ENCODE results near the gene CDH23. TPM values are rescaled to one million over a fixed set of nuclear protein-coding genes. Genes with fewer than 3 reads are reported as not detected.

The CDH23 gene
- total RNA-seq, 1 experiment from 2014 or later, result 0.07 TPM

DNA sequence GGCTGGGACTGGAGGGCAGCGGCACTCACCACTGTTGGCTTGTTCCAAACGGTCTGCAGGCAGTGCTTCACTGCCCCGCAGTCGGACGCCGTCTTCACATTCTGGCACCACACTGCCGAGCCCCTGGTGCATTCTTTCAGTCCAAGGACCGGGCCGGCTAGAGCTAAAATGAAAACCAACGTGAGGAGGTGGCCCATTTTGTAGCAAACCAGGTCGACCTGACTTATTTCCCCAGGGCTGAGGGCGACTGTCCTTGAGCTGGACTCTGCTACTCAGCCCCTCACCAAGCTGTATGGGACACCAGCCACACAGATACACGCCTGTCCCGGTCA is 437.6 kb downstream of the CDH23 start:
- Mint-ChIP-seq H3K36me3 (ENCODE audit: insufficient read depth, unreplicated experiment) (peaks cover 48% of the 10 kb centered on the region), H3K9me3 (ENCODE audit: low read depth, unreplicated experiment) (no peaks in the 10 kb centered on the region), H3K27ac (ENCODE audit: unreplicated experiment) (no peak overlapping the region), H3K4me3 (ENCODE audit: low read depth, unreplicated experiment) (no peak overlapping the region), H3K27me3 (ENCODE audit: unreplicated experiment) (no peaks in the 10 kb centered on the region), H3K4me1 (ENCODE audit: low read depth, unreplicated experiment) (peaks cover 43% of the 10 kb centered on the region)
- TF ChIP-seq, protein P1, sequence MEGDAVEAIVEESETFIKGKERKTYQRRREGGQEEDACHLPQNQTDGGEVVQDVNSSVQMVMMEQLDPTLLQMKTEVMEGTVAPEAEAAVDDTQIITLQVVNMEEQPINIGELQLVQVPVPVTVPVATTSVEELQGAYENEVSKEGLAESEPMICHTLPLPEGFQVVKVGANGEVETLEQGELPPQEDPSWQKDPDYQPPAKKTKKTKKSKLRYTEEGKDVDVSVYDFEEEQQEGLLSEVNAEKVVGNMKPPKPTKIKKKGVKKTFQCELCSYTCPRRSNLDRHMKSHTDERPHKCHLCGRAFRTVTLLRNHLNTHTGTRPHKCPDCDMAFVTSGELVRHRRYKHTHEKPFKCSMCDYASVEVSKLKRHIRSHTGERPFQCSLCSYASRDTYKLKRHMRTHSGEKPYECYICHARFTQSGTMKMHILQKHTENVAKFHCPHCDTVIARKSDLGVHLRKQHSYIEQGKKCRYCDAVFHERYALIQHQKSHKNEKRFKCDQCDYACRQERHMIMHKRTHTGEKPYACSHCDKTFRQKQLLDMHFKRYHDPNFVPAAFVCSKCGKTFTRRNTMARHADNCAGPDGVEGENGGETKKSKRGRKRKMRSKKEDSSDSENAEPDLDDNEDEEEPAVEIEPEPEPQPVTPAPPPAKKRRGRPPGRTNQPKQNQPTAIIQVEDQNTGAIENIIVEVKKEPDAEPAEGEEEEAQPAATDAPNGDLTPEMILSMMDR (IDR thresholded peaks at IDR 0.05; ENCODE audit: unreplicated experiment), result no peak
- no peak for DNase-seq
- BruUV-seq (replicated peaks), result no TSS peak
- intact Hi-C loops (cut with micrococcal nuclease; ENCODE audit: unreplicated experiment), result no loop called here
- CTCF ChIA-PET, result no interaction called here

DNA sequence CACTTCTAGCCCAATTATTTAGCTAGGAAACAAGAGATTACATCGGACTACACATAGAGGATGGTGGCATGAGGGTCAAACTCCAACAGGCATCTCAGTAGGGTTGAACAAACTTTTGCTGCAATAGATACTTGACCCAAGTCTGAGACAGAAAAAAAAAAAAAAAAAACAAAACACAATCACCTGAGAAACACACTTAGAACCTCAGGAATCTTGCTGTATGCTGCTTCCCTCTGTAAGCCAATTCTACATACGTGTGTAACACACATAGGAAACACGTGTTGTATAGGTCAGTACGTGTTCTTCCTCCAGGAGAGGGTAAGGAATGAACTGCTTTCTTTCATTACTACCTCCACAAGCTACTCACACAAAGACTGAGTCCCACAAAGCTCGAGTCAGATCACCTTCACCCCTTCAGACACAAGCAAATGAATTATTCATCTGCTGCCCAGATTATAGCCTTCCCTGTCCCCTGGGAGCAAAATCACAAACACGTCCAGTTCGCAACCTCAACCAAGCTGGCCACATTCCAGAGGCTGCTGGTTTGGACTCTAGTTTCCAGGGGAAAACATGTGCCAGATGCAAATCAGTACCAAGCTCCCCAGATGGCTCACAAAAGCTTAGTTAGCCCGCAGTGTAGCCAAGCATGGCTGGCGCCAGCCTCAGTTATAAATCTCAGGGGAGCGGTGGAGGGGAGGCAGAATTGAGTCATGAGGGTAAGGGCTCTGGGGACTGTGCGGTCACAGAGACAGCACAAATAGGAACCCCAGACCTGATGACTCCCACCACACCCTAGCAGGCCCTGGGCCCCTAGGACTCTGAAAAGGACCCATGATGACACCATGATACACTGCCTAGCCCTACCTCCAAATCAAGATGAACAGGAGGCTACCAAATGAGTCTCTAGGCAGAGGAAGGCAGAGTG is 439.2 kb downstream of the CDH23 start:
- DNase-seq, result no peak
- intact Hi-C loops (cut with micrococcal nuclease; ENCODE audit: unreplicated experiment), result no loop called here
- H3K4me1 Mint-ChIP-seq (ENCODE audit: low read depth, unreplicated experiment), result peaks cover 52% of the 10 kb centered on the region

DNA sequence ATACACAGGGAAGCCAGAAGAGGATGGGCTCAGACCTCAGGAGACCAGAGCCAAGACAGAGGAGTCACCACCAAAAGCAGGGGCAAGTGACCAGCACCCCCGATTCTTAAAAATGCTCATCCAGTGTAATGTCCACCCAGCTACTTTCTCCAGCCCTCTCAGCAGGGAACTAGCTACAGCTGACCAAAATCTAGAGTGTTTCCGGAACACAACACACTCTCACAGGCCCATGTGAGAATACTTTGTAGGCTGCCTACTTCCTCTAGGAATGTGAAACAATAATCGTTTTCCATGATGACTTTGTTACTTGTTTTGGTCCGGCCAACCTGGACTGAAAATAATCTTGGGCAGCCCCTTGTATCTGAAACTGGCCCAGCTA is 439.9 kb downstream of the CDH23 start:
- TF ChIP-seq, protein P1 (IDR thresholded peaks at IDR 0.05; ENCODE audit: unreplicated experiment), result no peak
- Mint-ChIP-seq H3K27ac (ENCODE audit: unreplicated experiment) (no peak overlapping the region), H3K27me3 (ENCODE audit: unreplicated experiment) (no peaks in the 10 kb centered on the region), H3K4me3 (ENCODE audit: low read depth, unreplicated experiment) (no peak overlapping the region), H3K4me1 (ENCODE audit: low read depth, unreplicated experiment) (peaks cover 45% of the 10 kb centered on the region), H3K36me3 (ENCODE audit: insufficient read depth, unreplicated experiment) (peaks cover 30% of the 10 kb centered on the region), H3K9me3 (ENCODE audit: low read depth, unreplicated experiment) (no peaks in the 10 kb centered on the region)
- intact Hi-C loops (cut with micrococcal nuclease; ENCODE audit: unreplicated experiment), result no loop called here
- CTCF ChIA-PET, result interaction anchor here (0.6 to 1.5 kb wide), 2 partner anchors 60 to 405 kb away, joined by 3 to 5 read pairs; no protein-coding TSS in a partner anchor
- no TSS peak for BruUV-seq (replicated peaks)
- no peak for DNase-seq

More for the DNA sequence above, 439.2 kb downstream of the CDH23 start:
- no peak overlapping the region for H3K27ac Mint-ChIP-seq (ENCODE audit: unreplicated experiment)
- H3K9me3 Mint-ChIP-seq (ENCODE audit: low read depth, unreplicated experiment), result no peaks in the 10 kb centered on the region
- CTCF ChIA-PET, result interaction anchor here (0.6 to 1.5 kb wide), 2 partner anchors 60 to 405 kb away, joined by 3 to 5 read pairs; no protein-coding TSS in a partner anchor
- no TSS peak for BruUV-seq (replicated peaks)
- H3K27me3 Mint-ChIP-seq (ENCODE audit: unreplicated experiment), result no peaks in the 10 kb centered on the region
- TF ChIP-seq, protein P1 (IDR thresholded peaks at IDR 0.05; ENCODE audit: unreplicated experiment), result no peak
- H3K4me3 Mint-ChIP-seq (ENCODE audit: low read depth, unreplicated experiment), result no peak overlapping the region
- peaks cover 36% of the 10 kb centered on the region for H3K36me3 Mint-ChIP-seq (ENCODE audit: insufficient read depth, unreplicated experiment)

DNA sequence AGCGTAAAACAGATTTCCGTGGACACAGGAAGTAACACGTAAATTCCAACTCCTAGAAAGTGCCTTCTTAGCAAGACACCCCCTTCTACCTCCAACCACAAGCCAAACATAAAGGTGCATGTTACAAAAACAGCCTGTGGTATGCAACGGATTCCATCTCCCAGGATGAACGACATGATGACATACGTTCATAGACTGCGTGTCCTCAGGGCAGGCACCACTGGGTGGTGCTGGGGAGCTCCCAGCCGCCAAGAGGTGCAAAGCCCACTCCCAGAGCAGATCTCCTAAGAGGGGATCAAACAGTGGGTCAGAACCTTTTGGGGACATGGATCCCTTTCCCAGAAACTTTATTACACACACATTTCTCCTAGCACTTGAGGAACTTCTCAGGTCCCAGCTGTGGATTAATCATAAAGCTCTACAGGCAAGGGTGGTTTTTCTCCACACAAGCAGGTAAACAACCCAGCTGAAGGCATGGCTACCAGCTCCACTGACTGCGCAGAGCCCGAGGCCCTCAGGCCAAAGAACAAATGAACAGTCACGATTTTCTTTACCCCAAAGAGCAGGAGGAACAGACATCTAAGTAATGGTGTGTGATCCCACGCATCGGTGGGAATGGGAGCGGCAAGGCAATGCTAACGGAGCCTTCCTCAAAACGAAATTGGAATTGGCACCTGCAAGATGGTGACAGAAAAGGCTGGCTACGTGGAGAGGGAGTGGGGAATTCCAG is 440.5 kb downstream of the CDH23 start:
- TF ChIP-seq, protein P1 (IDR thresholded peaks at IDR 0.05; ENCODE audit: unreplicated experiment), result peak; percentile 28
- H3K4me3 Mint-ChIP-seq (ENCODE audit: low read depth, unreplicated experiment), result no peak overlapping the region
- peaks cover 41% of the 10 kb centered on the region for H3K4me1 Mint-ChIP-seq (ENCODE audit: low read depth, unreplicated experiment)
- peaks cover 23% of the 10 kb centered on the region for H3K36me3 Mint-ChIP-seq (ENCODE audit: insufficient read depth, unreplicated experiment)
- no peaks in the 10 kb centered on the region for H3K9me3 Mint-ChIP-seq (ENCODE audit: low read depth, unreplicated experiment)
- BruUV-seq (replicated peaks), result no TSS peak
- CTCF ChIA-PET, result interaction anchor here (1.0 to 1.5 kb wide), 2 partner anchors 28 to 59 kb away, joined by 3 to 5 read pairs; no protein-coding TSS in a partner anchor
- H3K27me3 Mint-ChIP-seq (ENCODE audit: unreplicated experiment), result no peaks in the 10 kb centered on the region
- no peak for DNase-seq
- intact Hi-C loops (cut with micrococcal nuclease; ENCODE audit: unreplicated experiment), result no loop called here
- no peak overlapping the region for H3K27ac Mint-ChIP-seq (ENCODE audit: unreplicated experiment)
